GM12864 (cell line): ENCODE results near the gene DNM2.
"Not testable (repeated sequence)": the region's sequence is repeated elsewhere in the genome, so short reads cannot be mapped to it uniquely, and the experiment has no call there.

Experiments used
- DNase-seq: peaks from one replicate; pipeline ENCODE4 v3.0.0-alpha.2; 2011; ENCODE audit warnings: low read depth
- H3K4me3 ChIP-seq: 2 replicates; pipeline ENCODE4 v1.5.1; 2011; ENCODE audit warnings: mild to moderate bottlenecking, low read depth, low read length, control low read depth
- TF ChIP-seq, protein P1 (sequence below): IDR thresholded peaks from 2 replicates; pipeline ENCODE4 v1.5.1; 2011; ENCODE audit warnings: low read depth, mild to moderate bottlenecking, moderate library complexity, low read length, control low read depth, inconsistent platforms; ENCODE audit errors: missing control alignments

The DNM2 gene

GRCh38 chr19:10868872-10869547, 151.1 kb downstream of the DNM2 start:
- H3K4me3 ChIP-seq, result no peak overlapping the region
- TF ChIP-seq, protein P1, sequence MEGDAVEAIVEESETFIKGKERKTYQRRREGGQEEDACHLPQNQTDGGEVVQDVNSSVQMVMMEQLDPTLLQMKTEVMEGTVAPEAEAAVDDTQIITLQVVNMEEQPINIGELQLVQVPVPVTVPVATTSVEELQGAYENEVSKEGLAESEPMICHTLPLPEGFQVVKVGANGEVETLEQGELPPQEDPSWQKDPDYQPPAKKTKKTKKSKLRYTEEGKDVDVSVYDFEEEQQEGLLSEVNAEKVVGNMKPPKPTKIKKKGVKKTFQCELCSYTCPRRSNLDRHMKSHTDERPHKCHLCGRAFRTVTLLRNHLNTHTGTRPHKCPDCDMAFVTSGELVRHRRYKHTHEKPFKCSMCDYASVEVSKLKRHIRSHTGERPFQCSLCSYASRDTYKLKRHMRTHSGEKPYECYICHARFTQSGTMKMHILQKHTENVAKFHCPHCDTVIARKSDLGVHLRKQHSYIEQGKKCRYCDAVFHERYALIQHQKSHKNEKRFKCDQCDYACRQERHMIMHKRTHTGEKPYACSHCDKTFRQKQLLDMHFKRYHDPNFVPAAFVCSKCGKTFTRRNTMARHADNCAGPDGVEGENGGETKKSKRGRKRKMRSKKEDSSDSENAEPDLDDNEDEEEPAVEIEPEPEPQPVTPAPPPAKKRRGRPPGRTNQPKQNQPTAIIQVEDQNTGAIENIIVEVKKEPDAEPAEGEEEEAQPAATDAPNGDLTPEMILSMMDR, result no peak

GRCh38 chr19:10869872-10870311, 152.0 kb downstream of the DNM2 start:
- not testable (repeated sequence) for DNase-seq, H3K4me3 ChIP-seq

More at GRCh38 chr19:10868872-10869547, 151.1 kb downstream of the DNM2 start:
- DNase-seq, result no peak

- TF ChIP-seq, protein P1, result no peak
- H3K4me3 ChIP-seq, result peak overlapping the region; percentile 42
- no peak for DNase-seq
These were observed 152.6 kb downstream of the DNM2 start for GRCh38 chr19:10870501-10870954.

DNA sequence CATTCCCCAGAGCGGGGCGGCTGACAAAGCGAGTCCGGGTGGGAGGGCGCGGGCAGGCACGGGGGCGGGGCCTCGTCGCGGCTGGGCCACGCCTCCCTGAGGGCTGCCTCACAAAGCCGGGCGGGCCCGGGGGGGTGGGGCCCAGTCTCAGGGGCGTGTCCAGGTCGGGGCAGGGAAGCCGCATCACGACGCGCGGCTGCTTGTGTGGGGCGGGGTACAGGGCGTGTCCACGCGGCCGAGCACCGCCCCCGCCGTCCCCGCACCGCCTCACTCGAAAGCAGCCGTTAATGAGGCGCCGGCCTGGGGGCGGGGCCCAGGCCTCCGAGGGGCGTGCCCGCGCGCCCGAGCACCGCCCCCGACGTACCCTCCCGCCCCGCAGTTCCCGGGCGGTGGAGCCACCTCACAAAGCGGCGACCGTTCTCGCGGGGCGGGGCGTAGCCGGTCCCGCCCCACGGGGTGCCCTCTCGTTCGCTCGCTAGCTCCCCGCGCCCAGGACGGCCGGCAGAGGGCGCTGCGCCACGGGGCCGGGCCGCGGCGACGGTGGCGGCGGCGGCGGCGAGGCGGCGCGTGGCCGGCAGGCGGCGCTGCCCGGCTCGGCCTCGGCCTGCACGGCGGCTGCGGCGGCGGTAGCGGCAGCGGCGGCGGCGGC, 153.2 kb downstream of the DNM2 start, which contains the start of gene CARM1:
CARM1 (plus strand) TSS at position 599 of the 649 bp plus-strand sequence. CDS start 150 bp downstream, outside the sequence.
- TF ChIP-seq, protein P1, result peak; percentile 63
- DNase-seq, result peak; percentile 78
- peak within 1 kb of the TSS; percentile 84 for H3K4me3 ChIP-seq

DNA sequence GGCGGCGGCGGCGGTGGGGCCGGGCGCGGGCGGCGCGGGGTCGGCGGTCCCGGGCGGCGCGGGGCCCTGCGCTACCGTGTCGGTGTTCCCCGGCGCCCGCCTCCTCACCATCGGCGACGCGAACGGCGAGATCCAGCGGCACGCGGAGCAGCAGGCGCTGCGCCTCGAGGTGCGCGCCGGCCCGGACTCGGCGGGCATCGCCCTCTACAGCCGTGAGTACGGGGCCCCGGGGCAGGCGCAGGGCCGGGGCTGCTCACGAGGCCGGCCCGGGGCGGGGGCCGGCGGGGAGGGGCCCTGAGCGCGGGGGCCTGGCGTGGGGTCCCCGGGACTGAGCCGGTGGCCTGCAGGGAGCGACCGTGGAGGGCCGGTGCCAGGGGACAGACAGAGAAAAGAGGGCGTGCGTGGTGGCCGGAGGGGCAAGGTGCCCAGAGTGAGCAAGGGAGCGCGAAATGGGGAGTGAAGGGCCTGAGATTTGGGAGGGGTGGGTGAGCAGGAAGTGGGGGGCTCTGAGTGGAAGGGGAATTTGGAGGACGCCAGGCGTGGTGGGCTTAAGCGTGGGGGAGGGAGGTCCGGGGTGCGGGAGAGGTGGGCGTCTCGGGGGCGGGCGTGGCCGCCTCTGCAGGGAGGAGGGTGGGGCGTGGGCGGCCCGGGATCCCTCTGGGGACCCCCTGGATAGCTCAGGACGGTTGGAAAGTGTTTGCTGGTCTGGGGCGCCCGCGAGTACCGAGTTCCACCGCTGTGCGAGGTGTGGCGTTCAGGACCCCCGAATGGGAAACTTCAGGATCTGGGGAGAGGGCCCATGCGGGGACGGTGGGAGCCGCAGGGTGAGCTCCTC, 154.0 kb downstream of the DNM2 start:
- TF ChIP-seq, protein P1, result peak; percentile 33
- H3K4me3 ChIP-seq, result peak overlapping the region; percentile 84
- no peak for DNase-seq

DNA sequence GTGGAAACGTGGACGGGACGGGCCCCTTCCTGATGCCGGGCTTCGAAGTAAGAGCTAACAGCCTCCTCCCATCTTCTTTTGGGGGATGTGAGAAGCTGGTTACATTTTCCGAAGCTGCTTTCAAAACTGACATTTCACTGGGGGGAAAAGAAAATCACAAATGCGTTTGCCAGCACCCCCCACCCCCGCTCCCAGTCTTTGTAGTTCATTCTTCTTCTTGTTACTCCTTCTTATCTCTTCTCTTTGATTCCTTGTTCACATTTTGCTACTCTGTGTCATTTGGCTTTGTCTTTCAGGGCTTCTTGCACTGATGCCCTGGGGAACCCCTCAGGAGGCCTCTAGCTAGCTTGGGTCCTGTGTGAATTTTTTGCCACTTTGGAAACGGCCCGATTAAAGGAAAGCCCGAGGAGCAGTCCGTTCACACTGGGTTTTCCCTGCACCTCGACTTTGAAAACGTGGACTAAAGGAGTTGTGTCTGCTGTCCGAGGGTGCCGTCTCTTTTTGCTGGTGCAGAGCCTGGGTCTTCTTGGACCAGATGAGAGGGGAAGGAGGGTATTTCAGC, 154.7 kb downstream of the DNM2 start:
- DNase-seq, result no peak
- peak overlapping the region; percentile 84 for H3K4me3 ChIP-seq
- TF ChIP-seq, protein P1, result no peak
